ENCODE measurements around the gene KCNN1.
"Not testable (repeated sequence)": the region's sequence is repeated elsewhere in the genome, so short reads cannot be mapped to it uniquely, and the experiment has no call there.

The KCNN1 gene

DNA sequence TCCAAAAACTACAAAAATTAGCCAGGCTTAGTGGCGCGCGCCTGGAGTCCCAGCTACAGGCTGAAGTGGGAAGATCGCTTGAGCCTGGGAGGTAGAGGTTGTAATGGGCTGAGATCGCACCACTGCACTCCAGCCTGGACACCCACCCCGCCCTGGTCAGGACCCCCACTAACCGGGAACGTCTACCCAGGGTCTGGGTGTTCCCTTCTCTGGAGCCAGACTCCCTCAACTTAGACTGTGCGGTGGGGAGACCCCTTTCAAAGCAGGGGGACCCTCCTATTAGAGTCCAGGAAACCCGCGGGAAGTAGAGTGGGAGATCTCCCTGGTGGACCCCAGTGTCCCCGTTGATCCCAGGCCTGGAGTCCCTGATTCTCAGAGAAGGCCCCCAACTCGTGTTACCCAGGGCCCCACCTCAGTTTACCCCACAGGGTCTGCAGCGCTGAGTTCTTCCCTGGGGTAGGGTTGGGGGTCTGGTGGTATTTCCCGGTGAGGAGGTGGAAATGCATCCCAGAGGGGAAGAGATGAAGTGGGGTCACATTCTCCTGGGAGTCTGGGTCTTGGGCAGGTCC is 35.0 kb downstream of the KCNN1 start:
- peak; percentile 52 for DNase-seq

DNA sequence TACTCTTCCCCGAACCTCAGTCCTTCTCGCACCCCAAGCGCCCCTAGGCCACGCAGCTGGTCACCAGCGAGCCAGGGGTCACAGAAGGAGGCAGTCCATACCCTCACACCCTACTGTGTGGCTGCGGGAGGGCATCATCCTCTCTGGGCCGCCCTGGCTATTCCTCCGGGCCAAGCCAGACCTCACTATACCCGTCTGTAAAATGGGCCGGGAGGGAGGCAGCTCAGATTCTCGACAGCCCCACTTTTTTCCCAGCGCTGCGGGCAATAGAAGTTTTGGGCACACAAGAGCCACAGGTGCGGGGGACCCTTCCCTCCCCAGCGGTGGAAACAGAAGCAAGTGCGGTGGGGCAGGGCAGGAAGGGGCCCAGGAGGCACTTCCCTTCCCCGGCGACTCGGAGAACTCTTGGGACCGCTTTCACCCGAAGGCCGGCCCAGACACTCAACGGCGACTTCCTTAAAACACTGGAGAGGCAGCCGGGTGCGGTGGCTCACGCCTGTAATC is 35.5 kb downstream of the KCNN1 start:
- DNase-seq: peak; percentile 60

DNA sequence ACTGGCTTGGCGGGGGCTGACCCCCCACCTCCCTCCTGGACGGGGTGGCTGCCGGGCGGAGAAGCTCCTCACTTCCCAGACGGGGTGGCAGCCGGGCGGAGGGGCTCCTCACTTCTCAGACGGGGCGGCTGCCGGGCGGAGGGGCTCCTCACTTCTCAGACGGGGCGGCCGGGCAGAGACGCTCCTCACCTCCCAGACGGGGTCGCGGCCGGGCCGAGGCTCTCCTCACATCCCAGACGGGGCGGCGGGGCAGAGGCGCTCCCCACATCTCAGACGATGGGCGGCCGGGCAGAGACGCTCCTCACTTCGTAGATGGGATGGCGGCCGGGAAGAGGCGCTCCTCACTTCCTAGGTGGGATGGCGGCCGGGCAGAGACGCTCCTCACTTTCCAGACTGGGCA is 38.8 kb downstream of the KCNN1 start:
- DNase-seq: not testable (repeated sequence)

DNA sequence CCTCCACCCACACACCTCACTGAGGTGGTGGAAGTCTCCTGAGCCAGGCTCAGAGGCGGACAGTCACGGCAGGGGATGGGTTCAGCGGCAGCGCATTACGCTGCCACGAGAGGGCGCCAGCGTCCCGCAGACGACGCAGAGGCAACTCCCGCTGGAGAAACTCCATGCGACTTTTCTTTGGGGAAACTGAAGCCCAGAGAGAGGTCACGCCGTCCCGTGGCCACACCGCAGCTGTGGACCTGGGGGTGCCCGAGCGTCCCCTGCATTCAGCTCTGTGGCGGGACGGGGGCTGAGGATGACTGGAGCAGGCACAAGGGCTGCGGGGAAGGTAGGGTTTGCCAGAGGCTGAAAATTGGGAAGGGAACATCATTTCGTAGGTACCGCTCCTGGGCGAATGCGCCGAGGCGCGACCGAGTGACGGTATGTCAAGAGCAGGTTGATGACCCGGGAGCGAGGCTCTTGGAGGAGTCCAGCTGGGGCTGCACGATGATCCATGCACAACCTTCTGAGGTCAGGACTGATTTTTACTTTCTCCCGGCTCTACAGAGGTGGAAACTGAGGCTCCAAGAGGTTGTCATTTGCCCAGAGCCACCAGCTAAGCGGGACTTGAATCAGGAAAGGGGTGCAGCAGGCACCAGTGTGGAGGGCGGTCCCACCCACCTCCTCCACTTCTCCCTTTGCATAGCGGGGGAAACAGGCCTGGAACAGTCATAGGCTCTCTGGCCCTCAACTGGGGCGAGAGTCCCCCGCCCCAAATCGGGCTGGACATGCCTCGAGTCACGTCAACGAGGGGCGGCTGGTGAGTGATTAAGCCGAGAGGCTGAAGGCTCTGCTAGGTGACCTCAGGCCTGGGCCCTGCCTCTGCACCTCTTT is 40.4 kb downstream of the KCNN1 start:
- peak; percentile 84 for DNase-seq

DNA sequence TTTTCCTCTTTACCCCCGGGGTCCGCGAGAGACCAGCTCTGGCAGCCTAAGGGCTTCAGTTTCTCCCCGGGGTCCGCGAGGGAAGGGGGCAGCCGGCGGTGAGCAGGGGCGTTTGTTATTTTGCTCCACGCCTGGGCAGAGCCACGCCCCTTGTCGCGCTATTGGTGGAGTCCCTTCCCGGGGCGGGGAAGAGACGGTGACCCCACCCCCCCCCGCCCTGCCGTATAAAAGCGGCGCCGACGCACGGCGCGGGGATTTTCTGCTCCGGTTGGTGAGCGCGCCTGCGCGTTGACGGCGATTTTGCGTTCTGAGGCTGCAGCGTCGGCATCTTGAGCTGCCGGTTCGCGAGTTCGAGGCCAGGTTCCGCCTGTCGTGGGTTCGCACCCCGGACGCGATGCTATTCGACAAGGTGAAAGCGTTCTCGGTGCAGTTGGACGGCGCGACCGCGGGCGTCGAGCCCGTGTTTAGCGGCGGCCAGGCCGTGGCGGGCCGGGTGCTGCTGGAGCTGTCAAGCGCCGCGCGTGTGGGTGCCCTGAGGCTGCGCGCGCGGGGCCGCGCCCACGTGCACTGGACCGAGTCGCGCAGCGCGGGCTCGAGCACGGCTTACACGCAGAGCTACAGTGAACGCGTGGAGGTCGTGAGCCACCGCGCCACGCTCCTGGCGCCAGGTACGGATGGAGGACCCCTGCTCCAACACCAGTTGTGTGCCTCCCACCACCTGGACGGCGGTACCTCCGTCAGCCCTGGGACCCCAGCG is 41.2 kb downstream of the KCNN1 start, which contains the start of gene ARRDC2:
TSS of gene ARRDC2 (plus strand) at position 254 of the 757 bp plus-strand sequence. CDS start at position 395, 141 bp downstream.
- peak; percentile 96 for DNase-seq

DNA sequence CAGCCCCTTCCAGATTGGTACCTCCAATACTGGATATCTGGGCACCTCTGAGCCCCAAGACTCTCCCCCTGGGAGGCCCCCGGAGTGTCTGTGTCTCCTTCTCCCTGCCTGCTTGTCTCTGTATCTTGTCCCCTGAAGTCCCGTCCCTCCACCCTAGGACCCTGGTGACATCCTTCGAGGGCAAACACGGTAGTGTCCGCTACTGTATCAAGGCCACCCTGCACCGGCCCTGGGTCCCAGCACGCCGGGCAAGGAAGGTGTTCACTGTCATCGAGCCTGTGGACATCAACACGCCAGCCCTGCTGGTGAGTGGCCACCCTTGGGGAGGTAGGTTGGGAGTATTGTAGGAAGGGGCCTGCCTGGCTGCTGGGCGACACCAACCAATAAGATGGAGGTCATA is 41.9 kb downstream of the KCNN1 start:
- no peak for DNase-seq

DNA sequence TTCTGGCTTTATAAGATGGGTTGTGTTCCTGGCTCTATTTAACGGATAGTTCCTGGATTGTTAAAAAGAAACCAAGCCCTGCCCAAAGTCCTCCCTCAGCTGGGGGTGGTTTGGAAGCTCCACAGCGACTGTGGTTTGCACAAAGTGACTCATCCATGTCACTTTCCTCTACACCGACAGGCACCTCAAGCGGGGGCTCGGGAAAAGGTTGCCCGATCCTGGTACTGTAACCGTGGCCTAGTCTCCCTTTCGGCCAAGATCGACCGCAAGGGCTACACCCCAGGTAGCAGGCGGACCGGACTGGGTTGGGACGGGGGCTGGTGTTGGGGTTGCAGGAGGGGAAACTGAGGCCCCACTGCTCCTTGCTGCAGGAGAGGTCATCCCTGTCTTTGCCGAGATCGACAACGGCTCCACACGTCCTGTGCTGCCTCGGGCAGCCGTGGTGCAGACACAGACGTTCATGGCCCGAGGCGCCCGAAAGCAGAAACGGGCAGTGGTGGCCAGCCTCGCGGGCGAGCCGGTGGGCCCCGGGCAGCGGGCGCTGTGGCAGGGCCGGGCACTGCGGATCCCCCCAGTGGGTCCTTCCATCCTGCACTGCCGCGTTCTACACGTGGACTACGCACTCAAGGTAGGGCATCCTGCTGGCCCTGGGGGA is 42.6 kb downstream of the KCNN1 start:
- no peak for DNase-seq

DNA sequence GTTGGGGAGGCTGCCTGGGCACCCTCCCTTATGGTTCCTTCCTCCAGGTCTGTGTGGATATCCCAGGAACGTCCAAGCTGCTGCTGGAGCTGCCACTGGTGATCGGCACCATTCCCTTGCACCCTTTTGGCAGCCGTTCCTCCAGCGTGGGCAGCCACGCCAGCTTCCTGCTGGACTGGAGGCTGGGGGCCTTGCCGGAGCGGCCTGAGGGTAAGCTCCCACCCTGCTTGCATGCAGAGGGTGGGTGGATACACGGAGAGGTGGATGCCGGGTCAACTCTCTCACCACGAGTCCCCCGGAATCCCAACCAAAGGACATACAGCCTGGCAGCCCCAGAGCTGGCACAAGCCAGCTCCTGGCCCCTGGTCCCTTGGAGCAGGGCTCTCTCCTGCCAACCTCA is 43.2 kb downstream of the KCNN1 start:
- DNase-seq: no peak

DNA sequence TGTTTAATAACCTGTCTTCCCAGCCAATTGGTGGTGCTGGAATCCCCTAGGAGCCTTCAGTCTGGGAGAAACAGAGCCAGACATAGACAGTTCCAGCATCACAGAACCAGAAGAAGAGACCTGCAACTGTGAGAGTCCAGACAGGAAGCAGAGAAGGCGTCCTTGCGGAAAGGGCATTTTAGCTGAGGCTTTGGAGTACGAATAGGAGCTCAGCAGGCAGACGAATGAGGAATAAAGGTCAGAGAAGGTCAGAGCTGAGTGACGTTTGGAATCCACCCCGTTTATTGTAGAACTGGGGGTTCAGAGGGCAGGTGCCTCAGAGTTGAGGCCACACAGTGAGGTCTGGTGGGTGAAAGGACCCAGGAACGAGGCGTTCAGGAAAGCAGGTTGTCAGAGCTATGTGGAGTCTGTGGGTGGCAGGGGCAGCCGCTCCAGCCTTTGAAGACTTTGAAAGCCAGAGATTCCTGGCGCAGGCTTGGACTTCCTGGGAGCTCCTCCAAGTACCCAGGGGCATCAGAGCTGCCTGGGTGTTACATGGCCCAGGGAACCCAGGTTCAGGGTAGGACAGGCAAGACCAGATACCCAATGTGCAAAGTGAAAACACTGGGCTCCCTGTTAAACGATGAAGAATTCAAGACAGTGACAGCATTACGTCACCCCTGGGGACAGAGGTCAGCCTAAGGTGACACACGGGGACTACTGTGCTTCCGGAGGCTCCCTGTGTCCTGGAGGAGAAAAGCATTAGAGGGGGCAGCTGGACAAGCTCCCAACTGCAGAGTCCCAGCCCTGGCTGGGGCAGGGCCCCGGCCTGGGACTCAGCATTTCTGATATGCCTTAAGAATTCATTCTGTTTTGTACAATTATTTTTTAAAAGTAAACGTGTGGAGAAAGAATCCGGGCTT is 46.6 kb downstream of the KCNN1 start:
- DNase-seq: no peak

DNA sequence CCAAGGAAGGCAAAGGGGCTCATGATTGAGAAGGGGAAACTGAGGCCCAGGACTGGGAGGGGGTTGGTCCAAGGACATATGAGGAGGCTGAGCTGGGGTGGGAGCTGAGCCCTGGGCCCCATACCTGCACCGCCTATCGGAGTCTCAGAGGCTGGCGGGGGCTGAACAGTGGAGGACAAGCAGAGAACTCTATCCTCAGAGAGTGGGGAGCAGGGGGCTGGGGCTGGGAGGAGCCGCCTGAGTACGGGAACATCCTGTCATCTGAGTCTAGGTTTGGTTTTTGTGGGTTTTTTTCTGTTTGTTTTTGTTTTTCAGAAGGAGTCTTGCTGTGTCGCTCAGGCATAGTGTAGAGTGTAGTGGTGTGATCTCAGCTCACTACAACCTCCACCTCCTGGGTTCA is 47.3 kb downstream of the KCNN1 start:
- DNase-seq: no peak

DNA sequence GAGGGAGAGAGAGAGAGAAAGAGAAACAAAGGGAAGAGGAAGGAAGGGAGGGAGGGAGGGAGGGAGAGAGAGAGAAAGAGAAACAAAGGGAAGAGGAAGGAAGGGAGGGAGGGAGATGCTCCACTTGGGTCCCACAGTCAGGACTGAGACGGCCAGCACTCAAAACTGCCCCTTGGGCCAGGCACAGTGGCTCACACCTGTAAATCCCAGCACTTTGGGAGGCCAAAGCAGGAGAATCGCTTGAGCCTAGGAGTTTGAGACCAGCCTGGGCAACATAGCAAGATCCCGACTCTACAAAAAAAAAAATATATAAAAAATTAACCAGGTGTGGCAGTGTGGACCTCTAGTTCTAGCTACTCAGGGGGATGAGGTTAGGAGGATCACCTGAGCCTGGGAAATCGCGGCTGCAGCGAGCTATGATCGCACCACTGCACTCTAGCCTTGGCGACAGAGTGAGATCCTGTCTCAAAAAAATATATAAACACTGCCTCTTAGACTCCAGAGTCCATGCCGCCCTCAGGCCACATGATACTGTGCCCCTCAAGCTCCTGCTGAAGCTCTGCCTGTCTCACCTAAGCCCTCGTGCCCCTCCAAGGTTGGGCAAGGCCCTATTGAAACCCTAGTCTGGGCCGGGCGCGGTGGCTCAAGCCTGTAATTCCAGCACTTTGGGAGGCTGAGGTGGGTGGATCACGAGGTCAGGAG is 49.5 kb downstream of the KCNN1 start:
- no peak for DNase-seq

DNA sequence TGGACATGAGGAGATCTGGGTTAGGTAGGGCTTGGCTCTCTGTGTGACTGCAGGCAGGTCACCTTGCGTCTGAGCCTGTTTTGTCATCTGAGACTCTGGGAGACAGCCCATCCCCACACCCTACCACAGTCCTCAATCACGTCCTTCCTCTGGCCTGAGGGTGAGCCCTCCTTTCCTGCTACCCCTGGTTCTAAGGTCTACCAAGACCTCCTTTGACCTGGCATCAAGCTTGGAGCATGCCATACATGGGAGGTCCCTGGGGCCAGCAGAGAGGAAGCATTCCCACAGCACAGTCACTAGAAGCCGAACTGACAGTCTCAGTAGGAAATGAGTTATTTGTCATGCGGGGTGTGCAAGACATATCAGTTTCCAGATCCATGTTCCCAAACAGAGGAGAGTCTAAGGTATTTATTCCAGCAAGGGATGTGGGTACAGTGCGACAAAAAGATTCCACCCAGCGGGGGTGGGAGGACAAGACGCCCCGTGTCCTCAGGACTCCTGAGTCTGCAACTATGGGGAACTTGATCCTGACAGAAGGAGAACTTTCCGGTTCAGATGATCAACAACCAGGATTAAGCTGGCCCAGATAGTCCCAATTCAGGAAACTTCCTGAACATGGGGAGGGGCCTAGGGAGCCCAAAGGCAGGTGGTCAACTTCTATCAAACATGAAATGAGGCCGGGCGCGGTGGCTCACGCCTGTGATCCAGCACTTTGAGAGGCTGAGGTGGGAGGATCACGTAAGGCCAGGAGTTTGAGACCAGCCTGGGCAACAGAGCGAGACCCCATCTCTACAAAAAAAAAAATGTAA is 50.6 kb downstream of the KCNN1 start:
- no peak for DNase-seq

DNA sequence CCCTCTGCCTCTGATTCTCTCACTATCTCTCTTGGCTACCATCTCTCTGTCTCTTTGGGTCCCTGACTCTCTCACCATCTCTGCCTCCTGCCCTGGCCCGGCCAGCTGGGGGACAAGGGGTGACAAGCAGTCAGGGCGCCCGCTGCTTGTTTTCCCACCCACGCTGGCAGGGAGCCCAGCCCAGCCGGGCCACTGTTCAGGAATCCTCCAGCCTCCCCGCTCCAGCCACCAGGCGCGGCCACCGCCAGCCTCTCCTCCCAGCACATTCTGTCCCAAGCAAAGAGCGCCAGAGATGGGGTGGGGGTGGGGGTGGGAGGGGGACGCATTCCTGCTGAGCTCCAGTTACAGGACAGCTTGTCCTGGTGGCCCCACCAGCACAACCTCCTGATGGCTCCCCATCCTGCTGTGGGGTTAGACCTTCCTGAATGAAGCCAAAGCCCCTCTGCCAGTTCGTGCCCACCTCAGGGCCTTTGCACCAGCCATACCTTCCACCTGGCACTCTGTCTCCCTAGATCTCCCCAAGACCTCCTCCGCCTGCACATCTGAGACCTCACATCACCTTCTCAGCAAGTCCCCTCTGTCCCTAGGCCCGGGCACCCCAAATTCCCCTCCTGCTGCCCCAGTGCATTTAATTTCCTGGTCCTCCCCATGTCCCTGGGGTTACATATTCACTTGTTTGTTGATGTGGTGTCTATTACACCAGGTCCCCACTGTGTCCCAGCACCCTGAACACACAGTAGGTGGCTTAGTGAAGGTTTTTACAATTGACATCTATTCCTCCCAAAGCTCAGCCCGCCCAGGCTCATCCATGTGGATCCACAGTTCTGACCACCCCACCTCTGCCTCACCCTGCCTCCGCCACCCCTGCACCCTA is 53.5 kb downstream of the KCNN1 start:
- DNase-seq: peak; percentile 40

DNA sequence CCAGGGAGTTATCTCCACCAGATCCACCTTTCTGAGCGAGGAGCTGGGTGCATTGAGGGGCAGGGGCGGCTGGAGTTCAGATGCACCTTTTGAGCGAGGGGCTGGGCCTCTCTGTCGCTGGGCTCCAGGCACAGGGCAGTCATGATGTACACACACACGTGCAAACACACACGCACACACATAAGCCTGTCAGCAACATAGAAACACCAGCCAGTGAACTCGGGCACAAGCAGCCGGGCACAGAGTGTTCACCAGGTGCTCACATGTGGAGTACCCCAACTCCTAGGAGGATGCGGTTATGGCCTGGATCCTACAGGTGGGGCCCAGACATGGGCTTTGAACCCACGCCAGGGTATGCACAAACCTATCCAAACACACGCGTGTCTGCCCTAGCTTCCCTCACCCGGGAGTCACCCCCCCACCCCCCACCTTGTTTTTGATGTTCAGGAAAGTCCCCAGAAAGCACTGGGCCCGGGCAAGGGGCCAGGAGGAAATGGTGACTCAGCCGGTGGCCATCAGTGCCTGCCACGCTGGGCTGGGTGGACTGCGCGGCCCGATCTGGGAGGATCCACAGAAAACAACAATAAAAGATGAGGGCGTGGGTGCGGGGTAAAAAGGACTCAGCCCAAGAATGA is 54.3 kb downstream of the KCNN1 start:
- DNase-seq: peak; percentile 76

DNA sequence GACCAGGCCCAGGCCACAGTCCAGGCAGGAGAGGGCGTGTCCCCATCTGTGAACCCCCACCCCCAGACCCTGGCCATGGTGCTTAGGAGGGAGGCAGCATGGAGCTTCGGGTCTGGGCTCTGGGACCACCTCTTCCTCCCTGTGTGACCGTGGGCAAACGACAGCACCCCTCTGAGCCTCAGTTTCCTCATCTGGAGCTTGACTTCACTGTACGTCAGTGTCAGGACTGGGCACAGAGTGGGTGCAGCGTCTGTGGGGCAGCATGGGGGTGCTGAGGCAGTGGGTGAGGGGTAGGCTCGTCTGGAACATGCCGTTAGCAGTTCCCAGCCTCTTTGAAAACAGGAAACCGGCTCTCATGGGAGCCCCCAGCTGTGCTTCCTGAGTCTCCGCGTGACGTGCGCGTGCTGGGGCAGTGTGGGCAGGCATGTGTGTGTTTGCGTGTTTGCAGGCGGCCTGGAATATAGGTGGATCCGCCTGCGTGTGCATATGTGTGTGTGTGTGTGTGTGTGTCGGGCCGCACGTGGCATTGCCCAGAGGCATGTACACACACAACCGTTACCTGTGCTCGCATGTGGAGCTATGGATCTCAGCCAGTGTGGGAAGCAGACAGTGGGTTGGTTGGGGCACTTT is 56.8 kb downstream of the KCNN1 start:
- DNase-seq: peak; percentile 70

DNA sequence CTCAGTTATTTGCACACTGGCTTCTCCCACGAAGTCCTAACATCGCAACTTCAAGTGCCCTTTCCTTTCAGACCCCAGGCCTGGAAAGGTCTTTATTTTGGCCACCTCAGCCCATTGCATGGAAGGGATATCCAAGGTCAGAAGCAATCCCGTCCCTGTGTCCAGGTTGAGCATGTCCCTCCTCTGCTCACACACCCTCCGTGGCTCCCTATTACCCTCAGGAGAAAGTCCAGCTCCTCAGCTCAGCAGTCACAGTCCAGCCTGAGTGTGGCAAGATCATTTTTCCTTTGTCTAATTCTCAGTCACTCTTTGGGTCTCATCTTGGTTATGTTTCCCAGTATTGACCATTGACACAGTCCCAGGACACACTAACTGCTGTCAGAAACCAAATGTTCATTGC is 60.2 kb downstream of the KCNN1 start:
- DNase-seq: no peak

DNA sequence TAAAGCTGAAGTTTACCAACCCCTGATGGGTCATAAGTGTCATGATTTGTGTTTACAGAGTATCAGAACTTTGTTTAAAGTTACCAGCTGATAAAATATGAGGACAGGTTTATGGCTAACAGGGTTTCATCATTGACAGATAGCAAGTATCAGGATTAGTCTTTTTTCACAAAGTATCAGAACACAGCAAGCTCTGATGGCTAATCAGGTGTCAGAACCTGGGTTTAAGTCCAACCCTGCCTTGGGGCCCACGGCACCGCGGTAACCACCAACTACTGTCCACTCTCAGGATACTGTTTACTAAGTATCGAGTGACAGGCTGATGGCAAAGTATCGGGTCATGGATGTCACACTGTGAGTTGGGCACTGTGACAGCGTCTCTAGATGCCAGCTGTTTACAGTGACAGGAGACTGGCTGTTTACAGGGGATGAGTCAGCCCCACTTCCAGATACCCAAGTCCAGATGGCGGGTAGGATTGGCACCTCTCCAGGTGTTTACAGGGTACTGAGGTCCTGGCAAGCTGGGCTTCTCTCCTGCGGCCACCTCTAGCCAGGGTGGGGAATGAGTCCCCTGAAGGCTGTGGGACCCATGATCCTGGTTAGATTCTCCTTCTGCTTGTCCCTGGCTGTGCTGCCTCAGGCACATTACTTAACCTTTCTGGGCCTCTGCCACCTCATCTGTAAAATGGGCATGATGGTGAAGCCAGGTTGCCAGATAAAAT is 62.9 kb downstream of the KCNN1 start:
- DNase-seq: peak; percentile 72

DNA sequence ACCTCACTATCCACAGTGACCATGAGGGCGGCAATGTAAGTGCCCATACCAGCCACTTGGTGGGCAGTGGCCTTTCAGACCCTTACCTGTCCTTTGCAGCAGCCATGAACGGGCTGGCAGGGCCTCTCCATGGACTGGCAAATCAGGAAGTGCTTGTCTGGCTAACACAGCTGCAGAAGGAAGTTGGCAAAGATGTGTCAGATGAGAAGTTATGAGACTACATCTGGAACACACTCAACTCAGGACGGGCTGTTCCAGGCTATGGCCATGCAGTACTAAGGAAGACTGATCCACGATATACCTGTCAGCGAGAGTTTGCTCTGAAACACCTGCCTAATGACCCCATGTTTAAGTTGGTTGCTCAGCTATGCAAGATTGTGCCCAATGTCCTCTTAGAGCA is 64.5 kb downstream of the KCNN1 start:
- peak; percentile 29 for DNase-seq
